Suprapubic skin (tissue), 4 donors: ENCODE results near the gene ODAD4.

Experiments
- CTCF ChIP-seq, 2 donors: fragments of 200-600 bp in 1 of 2; fragments of 450-650 bp in 1 of 2; sonication (generic) in 1 of 2; IDR thresholded peaks; one replicate each; pipeline ENCODE4 v1.5.1; 2016 to 2019; ENCODE audit warnings: antibody characterized with exemption in 2 of 2, mild to moderate bottlenecking in 1 of 2, moderate library complexity in 1 of 2
- EP300 ChIP-seq: sonication (generic); formaldehyde crosslinking; IDR thresholded peaks from one replicate; pipeline ENCODE4 v1.6.1; 2017; ENCODE audit warnings: antibody characterized with exemption
- POLR2A ChIP-seq, 2 donors: fragments of 450-650 bp; IDR thresholded peaks; one replicate each; pipeline ENCODE4 v1.6.1; 2017; ENCODE audit warnings: antibody characterized with exemption in 2 of 2, mild to moderate bottlenecking in 2 of 2, moderate library complexity in 2 of 2
- POLR2AphosphoS5 ChIP-seq, 3 donors: sonication (generic); formaldehyde crosslinking; IDR thresholded peaks; one replicate each; pipeline ENCODE4 v1.6.1; 2017; ENCODE audit warnings: antibody characterized with exemption in 3 of 3

GRCh38 chr17:41976142-41976768 is 45.8 kb downstream of the ODAD4 start:
- no peak for TF ChIP-seq CTCF (IDR thresholded peaks at IDR 0.05)
- no peak for TF ChIP-seq POLR2AphosphoS5 (IDR thresholded peaks at IDR 0.05)
- TF ChIP-seq POLR2A (IDR thresholded peaks at IDR 0.05) = no peak
- TF ChIP-seq EP300 = no peak
